Mesendoderm (in vitro differentiated cells): ENCODE results near the gene LRRC36.
A peak's percentile ranks its signal among the peaks of the same experiment; 100 is the strongest.

Experiments
- DNase-seq: peaks from one replicate; pipeline ENCODE4 v3.0.0; 2013
- H2AK5ac ChIP-seq: 2 replicates; pipeline ENCODE4 v1.6.1; 2013; ENCODE audit warnings: low read length, inconsistent platforms
- H2BK120ac ChIP-seq: 2 replicates; pipeline ENCODE4 v1.6.1; 2013; ENCODE audit warnings: low read depth, mild to moderate bottlenecking, low read length, moderate library complexity, mixed read lengths
- H2BK15ac ChIP-seq: replicated peaks from 2 replicates; pipeline ENCODE4 v1.6.1; 2013; ENCODE audit warnings: low read depth, mild to moderate bottlenecking, moderate library complexity
- H2BK5ac ChIP-seq: 2 replicates; pipeline ENCODE4 v1.6.1; 2013; ENCODE audit warnings: low read length, inconsistent platforms
- H3K18ac ChIP-seq: 2 replicates; pipeline ENCODE4 v1.6.1; 2013; ENCODE audit warnings: mild to moderate bottlenecking, low read length, mixed read lengths
- H3K23ac ChIP-seq: one replicate; pipeline ENCODE4 v1.6.1; 2013; ENCODE audit warnings: low read length
- H3K27ac ChIP-seq: 2 replicates; pipeline ENCODE4 v1.5.1; 2013; ENCODE audit warnings: low read depth, mild to moderate bottlenecking, inconsistent platforms, low read length, moderate library complexity
- H3K27me3 ChIP-seq: 2 replicates; pipeline ENCODE4 v1.6.1; 2013; ENCODE audit warnings: low read length, control low read depth, mild to moderate bottlenecking, inconsistent platforms; ENCODE audit not compliant: insufficient read depth, poor library complexity
- H3K36me3 ChIP-seq: 2 replicates; pipeline ENCODE4 v1.6.1; 2013; ENCODE audit warnings: low read length, inconsistent platforms; ENCODE audit not compliant: control insufficient read depth, insufficient read depth
- H3K4ac ChIP-seq: one replicate; pipeline ENCODE4 v1.6.1; 2013; ENCODE audit warnings: low read depth, mild to moderate bottlenecking, low read length, moderate library complexity
- H3K4me1 ChIP-seq: 2 replicates; pipeline ENCODE4 v1.6.1; 2013; ENCODE audit warnings: low read depth, low read length, inconsistent platforms; ENCODE audit not compliant: control insufficient read depth
- H3K4me2 ChIP-seq: 2 replicates; pipeline ENCODE4 v1.6.1; 2013; ENCODE audit warnings: low read length
- H3K4me3 ChIP-seq: 2 replicates; pipeline ENCODE4 v1.5.1; 2013; ENCODE audit warnings: mild to moderate bottlenecking, low read length
- H3K56ac ChIP-seq: one replicate; pipeline ENCODE4 v1.6.1; 2013; ENCODE audit warnings: low read length
- H3K79me1 ChIP-seq: 2 replicates; pipeline ENCODE4 v1.6.1; 2013; ENCODE audit warnings: low read length, inconsistent platforms
- H3K79me2 ChIP-seq: 2 replicates; pipeline ENCODE4 v1.6.1; 2013; ENCODE audit warnings: mild to moderate bottlenecking, low read length; ENCODE audit not compliant: control insufficient read depth, insufficient read depth
- H3K9ac ChIP-seq: 2 replicates; pipeline ENCODE4 v1.6.1; 2013; ENCODE audit warnings: low read length, inconsistent platforms
- H4K5ac ChIP-seq: one replicate; pipeline ENCODE4 v1.6.1; 2013; ENCODE audit warnings: low read length
- H4K8ac ChIP-seq: one replicate; pipeline ENCODE4 v1.6.1; 2013; ENCODE audit warnings: low read depth, mild to moderate bottlenecking, control low read depth, low read length, moderate library complexity
- WGBS: extraction: QIAGEN DNeasy Blood & Tissue Kit; methylation state at CpG from one replicate; pipeline ENCODE4 v1.1.7; 2013; ENCODE audit warnings: low lambda C conversion rate, missing lambda C conversion rate; ENCODE audit not compliant: insufficient coverage; ENCODE audit errors: extremely low coverage; 5-methylcytosine and 5-hydroxymethylcytosine counted together

The LRRC36 gene

GRCh38 chr16:67284699-67285646 lies 41.6 kb upstream of the LRRC36 start:
- H3K4ac ChIP-seq = no peak overlapping the region
- no peak overlapping the region for H3K4me2 ChIP-seq
- H3K79me2 ChIP-seq = no peaks in the 10 kb centered on the region
- H3K79me1 ChIP-seq = no peaks in the 10 kb centered on the region
- no CpG with 5 or more reads among the region's 34 CpGs for WGBS
- H3K27ac ChIP-seq = no peak overlapping the region
- no peak overlapping the region for H4K8ac ChIP-seq
- no peak overlapping the region for H3K4me3 ChIP-seq
- H3K4me1 ChIP-seq = no peaks in the 10 kb centered on the region
- no peak overlapping the region for H3K18ac ChIP-seq
- H3K36me3 ChIP-seq = no peaks in the 10 kb centered on the region
- H3K9ac ChIP-seq = no peak overlapping the region
- H2BK5ac ChIP-seq = no peak overlapping the region
- H2BK120ac ChIP-seq = no peak overlapping the region
- no peak overlapping the region for H4K5ac ChIP-seq
- no peak overlapping the region for H2BK15ac ChIP-seq
- no peak overlapping the region for H2AK5ac ChIP-seq
- DNase-seq = peak; percentile 85
- no peak overlapping the region for H3K23ac ChIP-seq
- no peak overlapping the region for H3K56ac ChIP-seq
- H3K27me3 ChIP-seq = no peaks in the 10 kb centered on the region

DNA sequence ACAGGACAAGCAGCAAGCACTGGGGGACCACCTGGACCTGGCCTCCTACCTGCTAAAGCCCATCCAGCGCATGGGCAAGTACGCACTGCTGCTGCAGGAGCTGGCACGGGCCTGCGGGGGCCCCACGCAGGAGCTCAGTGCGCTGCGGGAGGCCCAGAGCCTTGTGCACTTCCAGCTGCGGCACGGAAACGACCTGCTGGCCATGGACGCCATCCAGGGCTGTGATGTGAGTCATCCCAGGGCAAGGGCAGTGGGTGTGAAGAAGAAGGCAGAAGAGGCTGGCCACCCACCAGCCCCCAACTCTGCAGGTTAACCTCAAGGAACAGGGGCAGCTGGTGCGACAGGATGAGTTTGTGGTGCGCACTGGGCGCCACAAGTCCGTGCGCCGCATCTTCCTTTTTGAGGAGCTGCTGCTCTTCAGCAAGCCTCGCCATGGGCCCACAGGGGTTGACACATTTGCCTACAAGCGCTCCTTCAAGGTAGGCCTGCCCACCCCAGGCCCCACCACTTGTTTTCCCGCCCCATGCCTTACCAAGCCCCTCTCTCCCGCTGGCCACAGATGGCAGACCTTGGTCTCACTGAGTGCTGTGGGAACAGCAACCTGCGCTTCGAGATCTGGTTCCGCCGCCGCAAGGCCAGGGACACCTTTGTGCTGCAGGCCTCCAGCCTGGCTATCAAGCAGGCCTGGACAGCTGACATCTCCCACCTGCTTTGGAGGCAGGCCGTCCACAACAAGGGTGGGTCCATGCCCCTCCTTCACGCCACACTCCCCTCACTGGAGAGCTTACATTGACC lies 40.0 kb upstream of the LRRC36 start:
- Histone ChIP-seq H3K4me3 (no peak overlapping the region), H3K27ac (no peak overlapping the region), H3K4me2 (no peak overlapping the region), H3K9ac (no peak overlapping the region), H3K36me3 (no peaks in the 10 kb centered on the region), H3K23ac (no peak overlapping the region), H2BK15ac (no peak overlapping the region), H2AK5ac (no peak overlapping the region), H3K4me1 (no peaks in the 10 kb centered on the region), H3K56ac (no peak overlapping the region), H3K79me1 (no peaks in the 10 kb centered on the region), H2BK120ac (no peak overlapping the region), H4K5ac (no peak overlapping the region), H3K18ac (no peak overlapping the region), H3K4ac (no peak overlapping the region), H3K79me2 (no peaks in the 10 kb centered on the region), H2BK5ac (no peak overlapping the region), H3K27me3 (no peaks in the 10 kb centered on the region), H4K8ac (no peak overlapping the region)
- WGBS = no CpG with 5 or more reads among the region's 28 CpGs
- no peak for DNase-seq

- Histone ChIP-seq H3K9ac (no peak overlapping the region), H3K79me1 (no peaks in the 10 kb centered on the region), H4K8ac (no peak overlapping the region), H3K56ac (no peak overlapping the region), H3K4me1 (no peaks in the 10 kb centered on the region), H2BK15ac (no peak overlapping the region), H3K4me3 (no peak overlapping the region), H2BK120ac (no peak overlapping the region), H2BK5ac (no peak overlapping the region), H3K23ac (no peak overlapping the region), H3K79me2 (no peaks in the 10 kb centered on the region), H3K4ac (no peak overlapping the region), H3K27ac (no peak overlapping the region), H4K5ac (no peak overlapping the region), H3K4me2 (no peak overlapping the region), H3K27me3 (no peaks in the 10 kb centered on the region), H3K36me3 (no peaks in the 10 kb centered on the region), H2AK5ac (no peak overlapping the region), H3K18ac (no peak overlapping the region)
- WGBS = no CpG with 5 or more reads among the region's 14 CpGs
- no peak for DNase-seq
Observed at GRCh38 chr16:67287960-67288359, 38.7 kb upstream of the LRRC36 start.

DNA sequence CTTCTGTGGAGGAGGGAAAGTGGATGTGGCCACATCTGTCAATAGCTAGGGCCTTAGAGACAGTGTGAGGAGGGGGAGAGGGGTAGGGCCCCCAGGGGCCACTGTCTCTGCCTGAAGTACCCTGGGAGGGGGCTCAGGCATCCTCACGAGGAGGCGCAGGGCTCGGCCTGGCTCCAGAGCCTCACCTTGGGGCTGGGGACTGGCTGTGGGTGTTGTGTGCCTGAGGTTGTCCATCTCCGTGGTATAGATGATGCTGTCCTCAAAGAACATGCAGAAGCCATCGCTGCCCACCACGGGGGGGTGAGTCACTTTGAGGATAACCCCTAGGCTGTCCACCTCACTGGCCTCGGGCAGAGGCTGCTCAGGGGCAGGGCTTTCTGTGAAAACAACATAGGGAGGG lies 35.2 kb upstream of the LRRC36 start:
- Histone ChIP-seq H3K36me3 (no peaks in the 10 kb centered on the region), H3K4ac (no peak overlapping the region), H3K4me2 (no peak overlapping the region), H2AK5ac (no peak overlapping the region), H3K23ac (no peak overlapping the region), H3K4me1 (no peaks in the 10 kb centered on the region), H4K8ac (no peak overlapping the region), H3K79me2 (no peaks in the 10 kb centered on the region), H3K18ac (no peak overlapping the region), H2BK120ac (no peak overlapping the region), H2BK5ac (no peak overlapping the region), H3K4me3 (no peak overlapping the region), H3K27ac (no peak overlapping the region), H3K27me3 (no peaks in the 10 kb centered on the region), H3K56ac (no peak overlapping the region), H3K9ac (no peak overlapping the region), H3K79me1 (no peaks in the 10 kb centered on the region), H4K5ac (no peak overlapping the region), H2BK15ac (no peak overlapping the region)
- no peak for DNase-seq
- no CpG with 5 or more reads among the region's 7 CpGs for WGBS

GRCh38 chr16:67294171-67294757 lies 32.4 kb upstream of the LRRC36 start:
- H3K56ac ChIP-seq = no peak overlapping the region
- WGBS = no CpG with 5 or more reads among the region's 4 CpGs
- no peak overlapping the region for H4K5ac ChIP-seq
- no peaks in the 10 kb centered on the region for H3K27me3 ChIP-seq
- no peak overlapping the region for H3K4me2 ChIP-seq
- H3K79me2 ChIP-seq = no peaks in the 10 kb centered on the region
- no peak overlapping the region for H3K4ac ChIP-seq
- no peak overlapping the region for H3K27ac ChIP-seq
- no peaks in the 10 kb centered on the region for H3K79me1 ChIP-seq
- no peak overlapping the region for H4K8ac ChIP-seq
- no peak overlapping the region for H2BK15ac ChIP-seq
- no peak overlapping the region for H2BK5ac ChIP-seq
- DNase-seq = no peak
- H3K36me3 ChIP-seq = no peaks in the 10 kb centered on the region
- H2AK5ac ChIP-seq = no peak overlapping the region
- H3K9ac ChIP-seq = no peak overlapping the region
- H3K18ac ChIP-seq = no peak overlapping the region
- H3K4me1 ChIP-seq = no peaks in the 10 kb centered on the region
- no peak overlapping the region for H3K23ac ChIP-seq
- H2BK120ac ChIP-seq = no peak overlapping the region
- H3K4me3 ChIP-seq = no peak overlapping the region
